Measurements from ENCODE around the gene ASB10.

DNA sequence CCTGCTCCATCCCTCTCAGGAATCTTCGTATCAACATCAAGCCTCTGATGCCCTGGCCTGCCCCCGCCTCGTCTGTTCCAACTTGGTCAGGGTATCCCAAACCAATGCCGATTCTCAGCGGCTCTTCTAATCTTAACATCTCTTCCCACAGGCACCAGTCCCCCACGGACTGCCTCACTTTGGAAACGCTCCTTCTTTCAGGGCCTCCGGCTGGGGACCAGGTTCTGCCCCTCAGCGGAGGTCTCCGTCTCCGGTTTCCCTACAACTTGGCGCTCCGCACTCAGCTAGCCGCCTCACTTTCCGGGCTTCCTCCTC, 39.5 kb upstream of the ASB10 start:
- TF ChIP-seq, protein P1, sequence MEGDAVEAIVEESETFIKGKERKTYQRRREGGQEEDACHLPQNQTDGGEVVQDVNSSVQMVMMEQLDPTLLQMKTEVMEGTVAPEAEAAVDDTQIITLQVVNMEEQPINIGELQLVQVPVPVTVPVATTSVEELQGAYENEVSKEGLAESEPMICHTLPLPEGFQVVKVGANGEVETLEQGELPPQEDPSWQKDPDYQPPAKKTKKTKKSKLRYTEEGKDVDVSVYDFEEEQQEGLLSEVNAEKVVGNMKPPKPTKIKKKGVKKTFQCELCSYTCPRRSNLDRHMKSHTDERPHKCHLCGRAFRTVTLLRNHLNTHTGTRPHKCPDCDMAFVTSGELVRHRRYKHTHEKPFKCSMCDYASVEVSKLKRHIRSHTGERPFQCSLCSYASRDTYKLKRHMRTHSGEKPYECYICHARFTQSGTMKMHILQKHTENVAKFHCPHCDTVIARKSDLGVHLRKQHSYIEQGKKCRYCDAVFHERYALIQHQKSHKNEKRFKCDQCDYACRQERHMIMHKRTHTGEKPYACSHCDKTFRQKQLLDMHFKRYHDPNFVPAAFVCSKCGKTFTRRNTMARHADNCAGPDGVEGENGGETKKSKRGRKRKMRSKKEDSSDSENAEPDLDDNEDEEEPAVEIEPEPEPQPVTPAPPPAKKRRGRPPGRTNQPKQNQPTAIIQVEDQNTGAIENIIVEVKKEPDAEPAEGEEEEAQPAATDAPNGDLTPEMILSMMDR (IDR thresholded peaks at IDR 0.05): no peak
- no peak for TF ChIP-seq POLR2A (IDR thresholded peaks at IDR 0.05)

Measured in esophagus squamous epithelium (tissue), 4 donors.